Right atrium auricular region (tissue), 2 donors: ENCODE measurements around the gene KCNMA1. TPM values are rescaled to one million over a fixed set of nuclear protein-coding genes. Genes with fewer than 3 reads are reported as not detected.

Experiments
- DNase-seq: peaks from one replicate; pipeline ENCODE4 v3.0.0-alpha.2; 2019; ENCODE audit warnings: low spot score
- H3K27ac ChIP-seq, 2 donors: fragments of 200-600 bp; sonication (generic); 1 replicate in 1 of 2; 2 replicates in 1 of 2; pipeline ENCODE4 v1.5.1; 2016 to 2019
- H3K27me3 ChIP-seq, 2 donors: fragments of 200-600 bp; sonication (generic); one replicate each; pipeline versions ENCODE4 v1.5.1 to v1.6.0; 2017 to 2019
- H3K36me3 ChIP-seq: fragments of 200-600 bp; sonication (generic); one replicate; pipeline ENCODE4 v1.5.1; 2016
- H3K4me1 ChIP-seq, 2 donors: fragments of 200-600 bp; sonication (generic); one replicate each; pipeline versions ENCODE4 v1.5.1 to v1.6.0; 2017 to 2019
- H3K4me3 ChIP-seq, 2 donors: fragments of 200-600 bp; sonication (generic); 1 replicate in 1 of 2; 2 replicates in 1 of 2; pipeline ENCODE4 v1.5.1; 2017 to 2019; ENCODE audit warnings: mild to moderate bottlenecking in 1 of 2, moderate library complexity in 1 of 2
- H3K9me3 ChIP-seq, 2 donors: fragments of 200-600 bp; sonication (generic); one replicate each; pipeline ENCODE4 v1.5.1; 2019
- total RNA-seq, 2 donors: library from RNA; depleted of rRNA; stranded (reverse); fragments of >200 nt; gene quantifications; one replicate each; pipeline ENCODE4 v1.1.0, GENCODE V29; 2016
- TF ChIP-seq, protein P1 (sequence below), 2 donors: fragments of 200-600 bp; sonication (generic); IDR thresholded peaks; one replicate each; pipeline ENCODE4 v1.5.1; 2019; ENCODE audit warnings: antibody characterized with exemption in 2 of 2

The KCNMA1 gene
- total RNA-seq, 2 donors from 2014 or later: 2.3 to 3.5 TPM

DNA sequence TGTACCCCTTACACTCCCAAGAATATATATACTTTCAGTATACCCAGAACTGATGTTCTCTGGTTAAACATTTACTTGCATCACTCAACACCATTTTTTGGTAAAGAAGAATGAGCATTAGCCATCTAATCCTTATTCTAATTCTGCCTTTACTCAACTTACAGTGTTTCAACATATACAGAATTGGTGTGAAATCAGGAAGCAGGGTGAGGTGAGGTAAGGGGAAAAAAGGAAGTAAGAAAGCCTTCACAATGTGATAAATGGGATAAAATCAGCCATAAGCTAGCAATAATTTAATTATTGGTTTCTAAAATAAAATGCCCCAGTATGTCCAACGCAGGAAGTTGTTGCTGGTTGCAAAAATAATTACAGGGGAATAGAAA is 605.4 kb downstream of the KCNMA1 start:
- Histone ChIP-seq H3K36me3 (no peaks in the 10 kb centered on the region), H3K27ac (no peak overlapping the region), H3K9me3 (no peaks in the 10 kb centered on the region), H3K4me1 (no peaks in the 10 kb centered on the region), H3K4me3 (no peak overlapping the region), H3K27me3 (no peaks in the 10 kb centered on the region)
- TF ChIP-seq, protein P1, sequence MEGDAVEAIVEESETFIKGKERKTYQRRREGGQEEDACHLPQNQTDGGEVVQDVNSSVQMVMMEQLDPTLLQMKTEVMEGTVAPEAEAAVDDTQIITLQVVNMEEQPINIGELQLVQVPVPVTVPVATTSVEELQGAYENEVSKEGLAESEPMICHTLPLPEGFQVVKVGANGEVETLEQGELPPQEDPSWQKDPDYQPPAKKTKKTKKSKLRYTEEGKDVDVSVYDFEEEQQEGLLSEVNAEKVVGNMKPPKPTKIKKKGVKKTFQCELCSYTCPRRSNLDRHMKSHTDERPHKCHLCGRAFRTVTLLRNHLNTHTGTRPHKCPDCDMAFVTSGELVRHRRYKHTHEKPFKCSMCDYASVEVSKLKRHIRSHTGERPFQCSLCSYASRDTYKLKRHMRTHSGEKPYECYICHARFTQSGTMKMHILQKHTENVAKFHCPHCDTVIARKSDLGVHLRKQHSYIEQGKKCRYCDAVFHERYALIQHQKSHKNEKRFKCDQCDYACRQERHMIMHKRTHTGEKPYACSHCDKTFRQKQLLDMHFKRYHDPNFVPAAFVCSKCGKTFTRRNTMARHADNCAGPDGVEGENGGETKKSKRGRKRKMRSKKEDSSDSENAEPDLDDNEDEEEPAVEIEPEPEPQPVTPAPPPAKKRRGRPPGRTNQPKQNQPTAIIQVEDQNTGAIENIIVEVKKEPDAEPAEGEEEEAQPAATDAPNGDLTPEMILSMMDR (IDR thresholded peaks at IDR 0.05): no peak
- no peak for DNase-seq

DNA sequence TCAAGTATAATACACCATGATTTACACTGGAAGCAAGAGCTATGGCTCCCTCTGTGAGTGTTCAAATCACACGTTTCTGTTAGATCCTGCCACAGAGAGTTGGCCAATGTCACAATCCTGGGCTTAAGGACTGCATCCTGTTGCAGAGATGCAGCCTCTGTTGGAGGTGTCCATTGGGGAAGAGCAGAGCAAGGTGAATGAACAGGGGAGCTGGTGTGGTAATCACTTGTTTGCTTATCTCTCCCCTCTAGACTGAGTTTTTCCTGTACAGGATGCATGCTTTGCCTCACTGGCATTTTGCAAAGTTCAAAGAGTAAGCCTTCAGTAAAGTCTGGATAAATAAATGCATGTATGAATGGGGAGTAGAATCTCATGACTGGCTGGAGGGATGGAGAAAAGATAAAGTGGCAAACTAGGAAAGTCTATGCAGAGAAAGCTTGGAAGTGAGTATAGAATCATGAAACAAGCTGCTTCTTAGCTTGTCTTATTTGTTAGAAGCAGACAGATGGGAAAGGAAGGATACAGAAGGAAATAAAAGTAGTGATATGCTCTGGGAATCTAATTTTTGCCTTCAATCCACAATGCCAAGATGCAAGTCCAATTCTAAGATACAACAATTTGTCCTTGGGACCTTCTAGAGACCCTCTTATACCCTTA is 605.9 kb downstream of the KCNMA1 start:
- Histone ChIP-seq H3K4me3 (no peak overlapping the region), H3K27me3 (no peaks in the 10 kb centered on the region), H3K36me3 (no peaks in the 10 kb centered on the region), H3K27ac (no peak overlapping the region), H3K4me1 (no peaks in the 10 kb centered on the region), H3K9me3 (no peaks in the 10 kb centered on the region)
- no peak for DNase-seq
- TF ChIP-seq, protein P1 (IDR thresholded peaks at IDR 0.05): no peak

GRCh38 chr10:77030974-77031373 is 606.6 kb downstream of the KCNMA1 start:
- no peaks in the 10 kb centered on the region for H3K36me3 ChIP-seq
- H3K4me3 ChIP-seq: no peak overlapping the region
- H3K9me3 ChIP-seq: no peaks in the 10 kb centered on the region
- no peak for DNase-seq
- no peak overlapping the region for H3K27ac ChIP-seq
- no peaks in the 10 kb centered on the region for H3K4me1 ChIP-seq
- TF ChIP-seq, protein P1 (IDR thresholded peaks at IDR 0.05): no peak
- no peaks in the 10 kb centered on the region for H3K27me3 ChIP-seq

- no peaks in the 10 kb centered on the region for H3K4me1 ChIP-seq
- H3K36me3 ChIP-seq: no peaks in the 10 kb centered on the region
- H3K27me3 ChIP-seq: no peaks in the 10 kb centered on the region
- no peaks in the 10 kb centered on the region for H3K9me3 ChIP-seq
- no peak for DNase-seq
- TF ChIP-seq, protein P1 (IDR thresholded peaks at IDR 0.05): no peak
- no peak overlapping the region for H3K4me3 ChIP-seq
- no peak overlapping the region for H3K27ac ChIP-seq
These were observed 607.6 kb downstream of the KCNMA1 start for GRCh38 chr10:77029777-77030717.

GRCh38 chr10:77028042-77028441 is 609.6 kb downstream of the KCNMA1 start:
- no peaks in the 10 kb centered on the region for H3K27me3 ChIP-seq
- H3K27ac ChIP-seq: no peak overlapping the region
- H3K4me3 ChIP-seq: no peak overlapping the region
- H3K9me3 ChIP-seq: no peaks in the 10 kb centered on the region
- no peaks in the 10 kb centered on the region for H3K36me3 ChIP-seq
- TF ChIP-seq, protein P1 (IDR thresholded peaks at IDR 0.05): no peak
- H3K4me1 ChIP-seq: no peaks in the 10 kb centered on the region
- DNase-seq: no peak
